Osteocyte (in vitro differentiated cells): ENCODE data around the gene ACTN1. TPM values are rescaled to one million over a fixed set of nuclear protein-coding genes. Genes with fewer than 3 reads are reported as not detected.
A peak's percentile ranks its signal among the peaks of the same experiment; 100 is the strongest.

Source experiments
- DNase-seq: peaks from one replicate; pipeline ENCODE4 v3.0.0; 2021; ENCODE audit warnings: mixed read lengths; ENCODE audit not compliant: unreplicated experiment; ENCODE audit errors: extremely low spot score
- H3K27ac Mint-ChIP-seq: one replicate; pipeline ENCODE4 v1.8.0; 2021; ENCODE audit warnings: mild to moderate bottlenecking, mixed read lengths; ENCODE audit not compliant: unreplicated experiment
- H3K27me3 Mint-ChIP-seq: one replicate; pipeline ENCODE4 v1.8.0; 2021; ENCODE audit warnings: mixed read lengths; ENCODE audit not compliant: unreplicated experiment
- H3K36me3 Mint-ChIP-seq: one replicate; pipeline ENCODE4 v1.8.0; 2021; ENCODE audit warnings: mixed read lengths; ENCODE audit not compliant: unreplicated experiment
- H3K4me1 Mint-ChIP-seq: one replicate; pipeline ENCODE4 v1.8.0; 2021; ENCODE audit warnings: mixed read lengths; ENCODE audit not compliant: unreplicated experiment
- H3K4me3 Mint-ChIP-seq: one replicate; pipeline ENCODE4 v1.8.0; 2021; ENCODE audit warnings: mild to moderate bottlenecking, moderate library complexity, mixed read lengths; ENCODE audit not compliant: unreplicated experiment
- H3K9me3 Mint-ChIP-seq: one replicate; pipeline ENCODE4 v1.8.0; 2021; ENCODE audit warnings: mixed read lengths; ENCODE audit not compliant: unreplicated experiment
- total RNA-seq: library from RNA; stranded (reverse); gene quantifications from 2 replicates; pipeline ENCODE4 v1.2.1, GENCODE V29; 2021
- TF ChIP-seq, protein P1 (sequence below): fragments of 200-600 bp; sonication (generic); IDR thresholded peaks from 2 replicates; pipeline ENCODE4 v1.5.0; 2021; ENCODE audit warnings: antibody characterized with exemption, mild to moderate bottlenecking, moderate library complexity

ACTN1 gene
- total RNA-seq, 1 donor from 2014 or later, result 380 TPM

DNA sequence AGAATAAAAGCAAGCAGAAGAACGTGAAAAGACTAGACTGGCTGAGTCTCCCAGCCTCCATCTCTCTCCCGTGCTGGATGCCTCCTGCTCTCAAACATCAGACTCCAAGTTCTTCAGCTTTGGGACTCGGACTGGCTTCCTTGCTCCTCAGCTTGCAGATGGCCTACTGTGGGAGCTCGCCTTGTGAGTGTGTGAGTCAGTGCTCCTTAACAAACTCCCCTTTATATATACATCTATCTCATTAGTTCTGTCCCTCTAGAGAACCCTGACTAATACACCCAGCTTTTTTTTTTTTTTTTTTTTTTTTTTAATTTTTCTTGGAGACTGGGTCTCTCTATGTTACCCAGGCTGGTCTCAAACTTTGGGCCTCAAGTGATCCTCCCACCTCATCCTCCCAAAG, 46.9 kb downstream of the ACTN1 start:
- no peaks in the 10 kb centered on the region for H3K9me3 Mint-ChIP-seq
- H3K36me3 Mint-ChIP-seq, result peaks cover 3% of the 10 kb centered on the region
- H3K4me3 Mint-ChIP-seq, result no peak overlapping the region
- no peaks in the 10 kb centered on the region for H3K27me3 Mint-ChIP-seq
- TF ChIP-seq, protein P1, sequence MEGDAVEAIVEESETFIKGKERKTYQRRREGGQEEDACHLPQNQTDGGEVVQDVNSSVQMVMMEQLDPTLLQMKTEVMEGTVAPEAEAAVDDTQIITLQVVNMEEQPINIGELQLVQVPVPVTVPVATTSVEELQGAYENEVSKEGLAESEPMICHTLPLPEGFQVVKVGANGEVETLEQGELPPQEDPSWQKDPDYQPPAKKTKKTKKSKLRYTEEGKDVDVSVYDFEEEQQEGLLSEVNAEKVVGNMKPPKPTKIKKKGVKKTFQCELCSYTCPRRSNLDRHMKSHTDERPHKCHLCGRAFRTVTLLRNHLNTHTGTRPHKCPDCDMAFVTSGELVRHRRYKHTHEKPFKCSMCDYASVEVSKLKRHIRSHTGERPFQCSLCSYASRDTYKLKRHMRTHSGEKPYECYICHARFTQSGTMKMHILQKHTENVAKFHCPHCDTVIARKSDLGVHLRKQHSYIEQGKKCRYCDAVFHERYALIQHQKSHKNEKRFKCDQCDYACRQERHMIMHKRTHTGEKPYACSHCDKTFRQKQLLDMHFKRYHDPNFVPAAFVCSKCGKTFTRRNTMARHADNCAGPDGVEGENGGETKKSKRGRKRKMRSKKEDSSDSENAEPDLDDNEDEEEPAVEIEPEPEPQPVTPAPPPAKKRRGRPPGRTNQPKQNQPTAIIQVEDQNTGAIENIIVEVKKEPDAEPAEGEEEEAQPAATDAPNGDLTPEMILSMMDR, result no peak
- H3K27ac Mint-ChIP-seq, result peak overlapping the region; percentile 80
- H3K4me1 Mint-ChIP-seq, result peaks cover 68% of the 10 kb centered on the region
- no peak for DNase-seq

DNA sequence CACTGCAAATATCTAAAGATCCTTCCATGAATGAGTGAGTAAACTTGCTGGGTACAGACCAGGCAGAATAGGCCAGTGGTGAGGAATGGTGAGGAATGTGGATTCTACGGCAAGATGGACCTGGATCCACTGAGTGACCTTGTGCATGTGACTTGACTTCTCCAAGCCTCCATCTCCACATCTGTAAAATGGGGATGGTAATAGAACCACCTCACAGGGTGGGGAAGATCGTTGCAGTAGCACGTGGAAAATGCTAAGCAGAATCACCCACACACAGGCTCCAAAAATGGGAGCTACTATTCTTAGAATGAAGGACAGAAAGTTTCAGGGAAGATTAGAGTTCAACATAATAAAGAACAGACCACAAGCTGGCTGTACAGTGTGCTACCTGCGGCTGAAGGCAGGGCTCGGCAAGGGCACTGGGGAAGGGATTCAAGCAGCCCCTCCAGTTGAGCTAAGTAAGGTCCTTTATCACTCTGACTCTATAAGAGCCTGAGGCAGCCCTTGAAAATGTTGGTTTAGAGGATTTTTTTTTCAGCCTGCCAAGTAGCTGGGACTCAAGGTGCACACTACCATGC, 47.5 kb downstream of the ACTN1 start:
- peaks cover 65% of the 10 kb centered on the region for H3K4me1 Mint-ChIP-seq

DNA sequence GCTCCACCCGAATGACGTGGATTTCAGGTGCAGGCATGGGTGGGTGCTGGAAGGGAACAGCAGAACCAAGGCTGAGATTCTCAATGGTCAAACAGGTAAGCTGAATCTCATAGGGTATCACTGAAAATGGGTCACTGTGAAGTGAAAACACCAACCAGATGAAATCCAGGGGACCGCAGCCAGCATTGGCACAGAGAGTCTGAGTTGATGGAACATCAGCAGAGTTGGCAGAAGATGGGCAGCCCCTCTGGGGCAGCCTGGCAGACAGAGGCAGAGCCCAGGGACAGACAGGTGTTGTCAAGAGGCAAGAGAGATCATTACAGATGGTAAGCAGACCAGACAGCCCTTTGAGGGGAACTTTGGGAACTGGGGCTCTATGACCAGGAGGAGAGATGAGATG, 48.0 kb downstream of the ACTN1 start:
- Mint-ChIP-seq H3K4me3 (no peak overlapping the region), H3K27me3 (no peaks in the 10 kb centered on the region), H3K27ac (peak overlapping the region; percentile 80), H3K36me3 (peaks cover 11% of the 10 kb centered on the region), H3K9me3 (no peaks in the 10 kb centered on the region), H3K4me1 (peaks cover 60% of the 10 kb centered on the region)
- DNase-seq, result no peak
- TF ChIP-seq, protein P1, result no peak

More for the DNA sequence above, 47.5 kb downstream of the ACTN1 start:
- no peak overlapping the region for H3K4me3 Mint-ChIP-seq
- TF ChIP-seq, protein P1, result no peak
- peaks cover 9% of the 10 kb centered on the region for H3K36me3 Mint-ChIP-seq
- H3K27ac Mint-ChIP-seq, result peak overlapping the region; percentile 80
- H3K27me3 Mint-ChIP-seq, result no peaks in the 10 kb centered on the region
- no peak for DNase-seq
- H3K9me3 Mint-ChIP-seq, result no peaks in the 10 kb centered on the region

DNA sequence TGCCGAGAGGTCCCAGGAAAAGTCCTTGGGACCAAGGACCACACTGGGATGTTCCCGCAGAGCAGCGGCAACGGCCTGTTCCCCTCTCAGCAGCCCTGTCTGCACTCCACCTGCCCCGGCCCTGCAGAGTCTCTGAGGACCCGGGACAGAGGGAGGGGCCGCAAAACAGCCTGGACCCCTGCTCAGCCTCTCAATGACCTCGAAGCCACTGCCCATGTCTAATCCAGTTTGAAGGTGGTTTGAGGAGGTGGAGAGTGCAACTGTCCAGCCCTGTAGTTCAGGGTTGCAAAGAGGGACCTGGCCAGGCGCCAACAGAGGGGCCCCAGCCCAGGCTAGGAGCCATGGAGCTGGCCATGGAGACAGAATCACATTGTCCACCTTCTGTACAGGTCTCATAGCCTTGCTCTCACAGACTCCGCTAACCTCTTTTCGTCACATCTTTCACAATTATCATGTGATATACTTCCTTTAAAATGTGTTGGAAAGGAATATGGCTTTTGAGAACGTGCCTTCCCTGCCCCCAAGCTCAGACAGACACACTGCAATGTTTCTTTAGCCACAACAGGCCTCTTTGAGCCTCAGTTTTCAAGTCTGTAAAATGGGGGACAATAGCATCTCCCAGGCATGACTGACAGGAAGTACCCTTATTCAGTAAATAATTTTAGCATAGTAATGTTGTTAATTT, 49.3 kb downstream of the ACTN1 start:
- Mint-ChIP-seq H3K9me3 (no peaks in the 10 kb centered on the region), H3K4me1 (peaks cover 50% of the 10 kb centered on the region), H3K27ac (peak overlapping the region; percentile 31), H3K27me3 (no peaks in the 10 kb centered on the region), H3K4me3 (no peak overlapping the region), H3K36me3 (peaks cover 16% of the 10 kb centered on the region)
- TF ChIP-seq, protein P1, result no peak
- DNase-seq, result no peak

DNA sequence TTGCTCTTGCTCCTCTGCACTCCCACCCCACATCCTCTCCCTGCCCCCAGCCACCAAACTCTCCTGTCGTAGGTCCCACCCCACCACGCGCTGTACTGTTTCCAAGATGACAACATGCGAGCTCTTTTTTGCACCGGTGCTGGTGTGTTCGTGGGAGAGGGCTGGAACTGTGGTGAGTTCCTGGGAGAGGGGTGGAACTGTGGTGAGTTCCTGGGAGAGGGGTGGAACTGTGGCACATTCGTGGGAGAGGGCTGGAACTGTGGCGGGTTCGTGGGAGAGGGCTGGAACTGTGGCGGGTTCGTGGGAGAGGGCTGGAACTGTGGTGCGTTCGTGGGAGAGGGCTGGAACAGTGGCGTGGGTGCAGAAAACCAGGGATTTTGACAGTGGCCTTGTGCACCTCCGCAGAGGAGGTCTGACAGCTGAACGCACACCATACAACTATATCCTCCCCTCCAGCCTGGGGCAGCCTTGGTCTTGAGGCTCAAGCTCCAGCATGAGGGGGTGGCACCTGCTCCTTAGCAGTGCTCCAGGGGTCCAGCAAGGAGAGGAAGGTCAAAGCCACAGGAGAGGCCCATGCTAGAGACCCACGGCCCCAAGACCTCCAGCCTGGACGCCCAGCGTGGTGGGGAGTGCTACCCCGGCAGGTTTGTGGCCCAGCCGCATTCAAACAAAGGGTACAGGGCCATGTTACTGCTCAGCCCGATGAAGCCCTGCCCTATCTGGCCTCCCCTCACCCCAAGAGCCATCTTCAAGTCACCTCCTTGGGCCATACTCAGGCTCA, 50.1 kb downstream of the ACTN1 start:
- Mint-ChIP-seq H3K4me1 (peaks cover 51% of the 10 kb centered on the region), H3K27ac (peak overlapping the region; percentile 53), H3K27me3 (no peaks in the 10 kb centered on the region), H3K36me3 (peaks cover 20% of the 10 kb centered on the region), H3K9me3 (no peaks in the 10 kb centered on the region), H3K4me3 (no peak overlapping the region)
- DNase-seq, result no peak
- TF ChIP-seq, protein P1, result no peak
